GM13977 (cell line): Measurements from ENCODE around the gene TMEM120A.

Experiments used
- DNase-seq: peaks from one replicate; pipeline ENCODE4 v3.0.0; 2012; ENCODE audit warnings: low spot score
- CTCF ChIP-seq: IDR thresholded peaks from 2 replicates; pipeline ENCODE4 v1.5.1; 2012; ENCODE audit warnings: mild to moderate bottlenecking, control low read depth; ENCODE audit not compliant: insufficient read depth; ENCODE audit errors: extremely low read depth, missing control alignments
- in situ Hi-C: fragments of 300-500 bp; cut with MboI; formaldehyde crosslinking; loops from one replicate; pipeline ENCODE4 v1.12.0; 2022; ENCODE audit warnings: low sequenced_read_pairs, low pct_unique_long_range_greater_than_20kb, mixed read lengths, inconsistent platforms; ENCODE audit not compliant: unreplicated experiment

Gene TMEM120A

GRCh38 chr7:75969182-75969581 is 25.2 kb downstream of the TMEM120A start:
- no peak for TF ChIP-seq CTCF
- in situ Hi-C loops = no loop called here

GRCh38 chr7:75968561-75969001 is 25.8 kb downstream of the TMEM120A start:
- DNase-seq = no peak
- no peak for TF ChIP-seq CTCF
- in situ Hi-C loops = no loop called here

More at GRCh38 chr7:75969182-75969581, 25.2 kb downstream of the TMEM120A start:
- DNase-seq = no peak

GRCh38 chr7:75968012-75968411 is 26.4 kb downstream of the TMEM120A start:
- DNase-seq = no peak
- in situ Hi-C loops = no loop called here
- no peak for TF ChIP-seq CTCF

GRCh38 chr7:75967487-75967997 is 26.9 kb downstream of the TMEM120A start:
- in situ Hi-C loops = no loop called here
- DNase-seq = no peak

GRCh38 chr7:75967055-75967454 is 27.3 kb downstream of the TMEM120A start:
- no peak for TF ChIP-seq CTCF
- in situ Hi-C loops = no loop called here
- DNase-seq = no peak

More at GRCh38 chr7:75967487-75967997, 26.9 kb downstream of the TMEM120A start:
- TF ChIP-seq CTCF = no peak

- TF ChIP-seq CTCF = no peak
- DNase-seq = no peak
- in situ Hi-C loops = no loop called here
Observed at GRCh38 chr7:75966190-75966961, 28.0 kb downstream of the TMEM120A start.
